Heart left ventricle (tissue), 16 donors: ENCODE data around the gene COG4. TPM values are rescaled to one million over a fixed set of nuclear protein-coding genes. Genes with fewer than 3 reads are reported as not detected.

Experiments used
- ATAC-seq, 4 donors: fragments of 200-7000 bp; cut with Tn5 transposase; one replicate each; pipeline ENCODE4 v1.9.1; 2020 to 2022; ENCODE audit warnings: moderate library complexity in 4 of 4, mild to moderate bottlenecking in 3 of 4, moderate number of reproducible peaks in 1 of 4
- DNase-seq, 5 donors: peaks; one replicate each; pipeline ENCODE4 v3.0.0-alpha.2; 2020
- H3K27ac ChIP-seq, 12 donors: fragments of 200-600 bp; sonication (generic) in 4 of 12; one replicate each; pipeline versions ENCODE4 v1.5.0 to v1.8.0; 2016 to 2022; ENCODE audit warnings: mild to moderate bottlenecking in 2 of 12
- H3K27me3 ChIP-seq, 9 donors: fragments of 200-600 bp; sonication (generic) in 2 of 9; one replicate each; pipeline versions ENCODE4 v1.5.1 to v1.8.0; 2016 to 2022; ENCODE audit warnings: mild to moderate bottlenecking in 3 of 9
- H3K36me3 ChIP-seq, 9 donors: fragments of 200-600 bp; sonication (generic) in 2 of 9; one replicate each; pipeline versions ENCODE4 v1.5.0 to v1.8.0; 2018 to 2022; ENCODE audit warnings: mild to moderate bottlenecking in 2 of 9
- H3K4me1 ChIP-seq, 12 donors: fragments of 200-600 bp; sonication (generic) in 4 of 12; one replicate each; pipeline versions ENCODE4 v1.5.0 to v1.8.0; 2016 to 2022; ENCODE audit warnings: mild to moderate bottlenecking in 3 of 12
- H3K4me3 ChIP-seq, 12 donors: fragments of 200-600 bp; sonication (generic) in 4 of 12; one replicate each; pipeline versions ENCODE4 v1.5.0 to v1.8.0; 2017 to 2022; ENCODE audit warnings: mild to moderate bottlenecking in 9 of 12, moderate library complexity in 4 of 12
- H3K9me3 ChIP-seq, 12 donors: fragments of 200-600 bp; sonication (generic) in 4 of 12; one replicate each; pipeline versions ENCODE4 v1.5.0 to v1.8.0; 2016 to 2022; ENCODE audit warnings: mild to moderate bottlenecking in 1 of 12
- CTCF ChIP-seq, 12 donors: fragments of 200-600 bp; sonication (generic) in 4 of 12; IDR thresholded peaks; one replicate each; pipeline versions ENCODE4 v1.5.0 to v1.8.0; 2018 to 2022; ENCODE audit warnings: antibody characterized with exemption in 12 of 12, mild to moderate bottlenecking in 5 of 12
- POLR2A ChIP-seq, 2 donors: fragments of 450-650 bp; IDR thresholded peaks; one replicate each; pipeline ENCODE4 v1.6.1; 2017; ENCODE audit warnings: antibody characterized with exemption in 2 of 2, mild to moderate bottlenecking in 2 of 2, moderate library complexity in 2 of 2
- WGBS, 4 donors: extraction: QIAGEN DNeasy Blood & Tissue Kit in 2 of 4; methylation state at CpG; one replicate each; pipeline versions ENCODE4 v1.1.5 to v1.1.7; 2013 to 2018; 5-methylcytosine and 5-hydroxymethylcytosine counted together
- intact Hi-C, 10 donors: fragments of 100-400 bp; cut with DNase I; formaldehyde crosslinking; loops; one replicate each; pipeline versions ENCODE4 v1.11.1 to v1.14.2; 2022
- long read RNA-seq, 3 donors: library from polyadenylated mRNA; unstranded; transcript quantifications; one replicate each; pipeline ENCODE4 v2.0.0, GENCODE V29; 2020 to 2021
- polyA plus RNA-seq, 2 donors: library from polyadenylated mRNA; stranded (reverse); fragments of 200-250 nt; gene quantifications; one replicate each; pipeline ENCODE4 v1.2.3, GENCODE V29; 2013
- total RNA-seq, 9 donors: library from RNA; depleted of rRNA in 2 of 9; stranded (reverse); fragments of >200 nt in 2 of 9; fragmentation: NEBNext Ultra II Directional in 3 of 9; extraction: Animal tissue kit (Norgen Biotek cat#: 25700) in 3 of 9; gene quantifications; one replicate each; pipeline versions ENCODE4 v1.1.0 to v1.2.4, GENCODE V29; 2016 to 2023
- donor health status: ischemic (EF 13 %, LVEDD 7.1; RV severe dilation, severe dysfunction).
- donor health status: healthy with polysubstance abuse.
- donor health status: DM: no; HTN: yes; CAD: no.
- donor health status: DM: no; HTN: no; CAD: no.
- donor health status: ischemic (EF 25% LVEDD 6.9; RV normal size, moderate dysfunction).
- donor health status: ischemic (EF 25% LVEDD 5.7; RV mildly dilated, moderate dysfunction).
- donor health status: healthy.
- donor health status: DM: yes; HTN: yes; CAD: no.
- donor health status: ischemic (EF 35%, LVEDD 5.7; RV mildly dilated, moderate dysfunction).
- donor health status: nonischemic (EF 11% LVEDD 7.7; RV severe dilation, severe dysfunction).
- donor health status: DM: yes; HTN: yes; CAD: no.
- donor health status: PGD.
- donor health status: ischemic (EF 29% LVEDD 5.4; RV normal size, mild dysfunction).
- donor health status: nonischemic (EF 23%, LVEDD 6.1; RV moderate dilation, normal function).

COG4 gene
- total RNA-seq (10 to 100 TPM; 30.7 to 45.7 (median 41.7) TPM), polyA plus RNA-seq (10 to 100 TPM; 31.8 to 35.1 TPM)
- long read RNA-seq, donor 1, transcript COG4-201 (19 exons, 2,833 nt): major isoform, 86 of 103 reads
- long read RNA-seq, donor 1, partial matches to known transcripts: 7 of 103 reads
- long read RNA-seq, donor 1, other reads (novel, unspliced or antisense): 10 of 103 reads
- long read RNA-seq, donor 2, transcript COG4-202 (18 exons, 2,756 nt): minor isoform, 5 of 386 reads
- long read RNA-seq, donor 2, transcript COG4-201 (19 exons, 2,833 nt): major isoform, 340 of 386 reads
- long read RNA-seq, donor 2, partial matches to known transcripts: 24 of 386 reads
- long read RNA-seq, donor 2, other reads (novel, unspliced or antisense): 17 of 386 reads
- long read RNA-seq, donor 3, transcript COG4-201 (19 exons, 2,833 nt): major isoform, 96 of 116 reads
- long read RNA-seq, donor 3, partial matches to known transcripts: 11 of 116 reads
- long read RNA-seq, donor 3, other reads (novel, unspliced or antisense): 8 of 116 reads

GRCh38 chr16:70523076-70523742 is at the start of gene COG4:
Gene COG4, minus strand, starts transcription at chr16:70523554. Its CDS starts 11 bp downstream, at chr16:70523543.
- H3K36me3 ChIP-seq: peaks cover 0 to 42% (median 27%) of the 10 kb centered on the region in 9 donors
- ATAC-seq: peak; percentile 85 to 95 (median 92)
- peak within 1 kb of the TSS; percentile 67 to 94 (median 87) for H3K27ac ChIP-seq
- peak; percentile 87 to 93 (median 90) for DNase-seq
- H3K4me3 ChIP-seq: peak within 1 kb of the TSS; percentile 58 to 99 (median 84)
- intact Hi-C loops: loop anchor here in 5 of 10 donors (1.0 to 10.0 kb wide), 4 partner anchors 141 to 252 kb away; no protein-coding TSS in a partner anchor
- 0 to 1% (median 0%) methylated on average over 35 to 36 of the region's 36 CpGs for WGBS, 4 donors
- no peaks in the 10 kb centered on the region for H3K9me3 ChIP-seq
- no peaks in the 10 kb centered on the region for H3K27me3 ChIP-seq
- peaks cover 3 to 61% (median 34%) of the 10 kb centered on the region in 12 donors for H3K4me1 ChIP-seq
- no peak for TF ChIP-seq POLR2A (IDR thresholded peaks at IDR 0.05)
- no peak for TF ChIP-seq CTCF (IDR thresholded peaks at IDR 0.05)

- Histone ChIP-seq H3K4me1 (peaks cover 0 to 64% (median 47%) of the 10 kb centered on the region in 12 donors), H3K36me3 (peaks cover 0 to 74% (median 51%) of the 10 kb centered on the region in 9 donors), H3K4me3 (no peak overlapping the region), H3K9me3 (no peaks in the 10 kb centered on the region), H3K27me3 (no peaks in the 10 kb centered on the region), H3K27ac (peak overlapping the region; percentile 34 to 84 (median 60))
- peak in 1 of 4 donors; percentile 21 for ATAC-seq
- WGBS, 4 donors: 44 to 63% (median 51%) methylated on average over 2 of the region's 2 CpGs
- DNase-seq: no peak
- TF ChIP-seq CTCF (IDR thresholded peaks at IDR 0.05): no peak
- TF ChIP-seq POLR2A (IDR thresholded peaks at IDR 0.05): no peak
- intact Hi-C loops: loop anchor here in 4 of 10 donors (5.0 to 10.0 kb wide), 4 partner anchors 36 to 74 kb away; partner anchors contain the start of gene IL34 (in 3 of the 4)
Observed at GRCh38 chr16:70572926-70573270, 49.5 kb upstream of the COG4 start.

GRCh38 chr16:70572050-70572925 is 48.9 kb upstream of the COG4 start:
- WGBS, 4 donors: 69 to 77% (median 75%) methylated on average over 5 of the region's 5 CpGs
- TF ChIP-seq POLR2A (IDR thresholded peaks at IDR 0.05): no peak
- TF ChIP-seq CTCF (IDR thresholded peaks at IDR 0.05): no peak
- ATAC-seq (peak in 1 of 4 donors; percentile 19), DNase-seq (no peak)
- Histone ChIP-seq H3K27ac (peak overlapping the region; percentile 34 to 84 (median 60)), H3K4me3 (no peak overlapping the region), H3K36me3 (peaks cover 0 to 80% (median 57%) of the 10 kb centered on the region in 9 donors), H3K9me3 (no peaks in the 10 kb centered on the region), H3K27me3 (no peaks in the 10 kb centered on the region), H3K4me1 (peaks cover 0 to 61% (median 47%) of the 10 kb centered on the region in 12 donors)
- intact Hi-C loops: loop anchor here in 4 of 10 donors (5.0 to 10.0 kb wide), 4 partner anchors 35 to 75 kb away; partner anchors contain the start of gene IL34 (in 3 of the 4)
